Brain microvascular endothelial cell (primary cell): ENCODE measurements around the gene SIGLEC12.
"Not testable (repeated sequence)": the region's sequence is repeated elsewhere in the genome, so short reads cannot be mapped to it uniquely, and the experiment has no call there.

Experiments
- DNase-seq: peaks from one replicate; pipeline ENCODE4 v3.0.0-alpha.2; 2020
- H3K27ac ChIP-seq: fragments of 250-450 bp; sonication (Bioruptor Pico); 2 replicates; pipeline ENCODE4 v1.5.1; 2020; ENCODE audit warnings: mild to moderate bottlenecking, moderate library complexity
- H3K27me3 ChIP-seq: fragments of 250-450 bp; sonication (Bioruptor Pico); replicated peaks from 2 replicates; pipeline ENCODE4 v1.5.1; 2020; ENCODE audit warnings: mild to moderate bottlenecking
- H3K36me3 ChIP-seq: fragments of 250-450 bp; sonication (Bioruptor Pico); replicated peaks from 2 replicates; pipeline ENCODE4 v1.5.1; 2020; ENCODE audit warnings: mild to moderate bottlenecking
- H3K4me3 ChIP-seq: 2 replicates; pipeline ENCODE4 v1.5.1; 2011; ENCODE audit warnings: low read depth, mild to moderate bottlenecking, control low read depth, low read length, moderate library complexity
- in situ Hi-C: cut with HindIII; loops from 2 replicates; pipeline ENCODE4 v1.10.0; 2017; ENCODE audit warnings: low sequenced_read_pairs, low pct_ligation_motif_present
- TF ChIP-seq, protein P1 (sequence below): IDR thresholded peaks from 2 replicates; pipeline ENCODE4 v1.5.1; 2011; ENCODE audit warnings: low read depth, mild to moderate bottlenecking, moderate library complexity, low read length, control low read depth, inconsistent platforms; ENCODE audit errors: missing control alignments

Gene SIGLEC12

DNA sequence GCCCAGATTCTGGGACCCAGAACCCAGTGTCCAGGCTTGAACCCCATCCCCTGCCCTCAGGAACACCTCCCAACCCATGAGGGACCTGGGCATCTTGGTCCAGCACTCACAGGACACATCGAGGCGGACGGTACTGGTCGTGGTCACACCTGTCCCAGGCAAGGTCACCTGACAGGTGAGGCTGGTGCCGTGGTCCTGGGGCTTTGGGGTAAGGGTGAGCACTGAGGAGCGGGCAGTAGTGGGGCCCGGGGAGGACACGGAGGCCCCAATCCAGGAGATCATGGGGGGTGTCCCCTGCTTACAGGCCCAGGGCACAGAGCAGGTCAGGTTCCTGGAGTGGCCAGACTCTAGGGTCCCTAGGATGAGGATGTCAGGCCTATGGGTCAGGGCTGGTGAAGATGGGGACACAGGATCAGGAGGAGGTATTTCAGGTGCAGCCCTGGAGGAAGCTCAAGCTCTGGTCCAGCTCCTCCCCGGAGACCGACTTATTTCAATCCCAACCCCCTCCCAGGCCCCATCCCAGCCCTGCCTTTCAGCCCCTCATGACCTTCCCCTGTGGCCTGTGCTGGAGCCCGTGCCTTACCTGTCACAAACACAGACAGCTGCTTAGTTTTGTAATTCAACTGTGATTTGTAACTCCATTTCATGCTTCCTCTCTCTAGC, 44.1 kb downstream of the SIGLEC12 start:
- Histone ChIP-seq H3K36me3 (no peaks in the 10 kb centered on the region), H3K27me3 (no peaks in the 10 kb centered on the region), H3K4me3 (no peak overlapping the region)

GRCh38 chr19:51456541-51457290, 44.9 kb downstream of the SIGLEC12 start:
- TF ChIP-seq, protein P1, sequence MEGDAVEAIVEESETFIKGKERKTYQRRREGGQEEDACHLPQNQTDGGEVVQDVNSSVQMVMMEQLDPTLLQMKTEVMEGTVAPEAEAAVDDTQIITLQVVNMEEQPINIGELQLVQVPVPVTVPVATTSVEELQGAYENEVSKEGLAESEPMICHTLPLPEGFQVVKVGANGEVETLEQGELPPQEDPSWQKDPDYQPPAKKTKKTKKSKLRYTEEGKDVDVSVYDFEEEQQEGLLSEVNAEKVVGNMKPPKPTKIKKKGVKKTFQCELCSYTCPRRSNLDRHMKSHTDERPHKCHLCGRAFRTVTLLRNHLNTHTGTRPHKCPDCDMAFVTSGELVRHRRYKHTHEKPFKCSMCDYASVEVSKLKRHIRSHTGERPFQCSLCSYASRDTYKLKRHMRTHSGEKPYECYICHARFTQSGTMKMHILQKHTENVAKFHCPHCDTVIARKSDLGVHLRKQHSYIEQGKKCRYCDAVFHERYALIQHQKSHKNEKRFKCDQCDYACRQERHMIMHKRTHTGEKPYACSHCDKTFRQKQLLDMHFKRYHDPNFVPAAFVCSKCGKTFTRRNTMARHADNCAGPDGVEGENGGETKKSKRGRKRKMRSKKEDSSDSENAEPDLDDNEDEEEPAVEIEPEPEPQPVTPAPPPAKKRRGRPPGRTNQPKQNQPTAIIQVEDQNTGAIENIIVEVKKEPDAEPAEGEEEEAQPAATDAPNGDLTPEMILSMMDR, result no peak
- H3K27me3 ChIP-seq, result no peaks in the 10 kb centered on the region
- H3K4me3 ChIP-seq, result no peak overlapping the region
- no peak overlapping the region for H3K27ac ChIP-seq
- no peak for DNase-seq
- in situ Hi-C loops, result no loop called here
- H3K36me3 ChIP-seq, result no peaks in the 10 kb centered on the region

More for the DNA sequence above, 44.1 kb downstream of the SIGLEC12 start:
- TF ChIP-seq, protein P1, result no peak
- no peak for DNase-seq
- in situ Hi-C loops, result no loop called here
- no peak overlapping the region for H3K27ac ChIP-seq

DNA sequence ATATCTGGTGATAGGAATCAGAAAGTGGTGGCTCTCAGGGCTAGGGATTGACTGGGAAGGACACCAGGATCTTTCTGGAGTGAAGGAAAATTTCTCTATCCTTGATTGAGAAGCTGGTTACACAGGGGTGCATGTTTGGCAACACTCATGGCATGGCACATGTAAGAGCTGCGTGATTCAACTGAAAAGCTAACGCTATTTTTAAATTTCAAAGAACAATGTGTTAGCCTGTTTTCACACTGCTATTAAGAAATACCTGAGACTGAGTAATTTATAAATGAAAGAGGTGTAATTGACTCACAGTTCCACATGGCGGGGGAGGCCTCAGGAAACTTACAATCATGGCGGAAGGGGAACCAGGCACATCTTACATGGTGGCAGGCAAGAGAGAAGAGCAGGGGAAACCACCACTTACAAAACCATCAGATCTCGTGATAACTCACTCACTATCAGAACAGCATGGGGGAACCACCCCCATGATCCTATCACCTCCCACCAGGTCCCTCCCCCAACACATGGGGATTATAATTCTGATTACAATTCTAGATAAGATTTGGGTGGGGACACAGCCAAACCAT, 50.8 kb downstream of the SIGLEC12 start:
- TF ChIP-seq, protein P1, result no peak
- Histone ChIP-seq H3K36me3 (no peaks in the 10 kb centered on the region), H3K27me3 (no peaks in the 10 kb centered on the region), H3K4me3 (no peak overlapping the region), H3K27ac (no peak overlapping the region)
- in situ Hi-C loops, result no loop called here
- DNase-seq, result no peak

DNA sequence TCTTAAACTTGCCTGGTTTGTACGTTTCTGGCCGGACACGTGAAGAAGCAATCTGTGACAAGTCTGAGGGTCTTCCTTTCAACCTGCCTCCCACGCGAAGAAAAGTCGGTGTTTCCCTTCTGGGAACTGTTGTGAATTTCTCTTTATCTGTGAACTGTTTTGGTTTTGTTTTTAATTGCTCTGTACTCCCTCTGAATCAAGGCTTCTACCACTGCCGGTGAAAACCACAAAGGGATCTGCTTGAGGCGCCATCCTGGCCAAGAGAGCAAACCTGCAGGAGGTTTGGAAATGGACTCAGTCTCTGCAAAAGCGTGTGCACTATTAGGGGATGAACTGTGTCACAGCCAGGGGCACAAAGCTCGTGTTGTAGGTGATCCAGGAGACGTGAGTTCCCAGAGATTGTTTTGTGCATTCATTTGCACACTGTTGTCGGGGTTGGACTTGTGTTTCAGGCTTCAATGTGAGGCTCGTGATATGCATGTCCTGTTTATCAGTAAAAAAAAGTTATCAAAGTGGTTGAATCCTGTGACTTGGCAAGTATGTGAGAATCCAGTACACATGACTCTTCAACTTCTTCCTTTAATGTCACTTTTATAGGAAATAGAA, 53.1 kb downstream of the SIGLEC12 start:
- Histone ChIP-seq H3K4me3 (no peak overlapping the region), H3K27me3 (no peaks in the 10 kb centered on the region), H3K27ac (no peak overlapping the region), H3K36me3 (no peaks in the 10 kb centered on the region)
- TF ChIP-seq, protein P1, result no peak
- DNase-seq, result no peak
- in situ Hi-C loops, result no loop called here

- in situ Hi-C loops, result no loop called here
- Histone ChIP-seq H3K27ac (no peak overlapping the region), H3K4me3 (no peak overlapping the region), H3K27me3 (no peaks in the 10 kb centered on the region), H3K36me3 (no peaks in the 10 kb centered on the region)
- DNase-seq, result no peak
- TF ChIP-seq, protein P1, result no peak
Observed at GRCh38 chr19:51448011-51448410, 53.6 kb downstream of the SIGLEC12 start.

- H3K27me3 ChIP-seq, H3K27ac ChIP-seq, in situ Hi-C loops, H3K36me3 ChIP-seq, H3K4me3 ChIP-seq, DNase-seq: not testable (repeated sequence)
Observed at GRCh38 chr19:51447510-51447909, 54.1 kb downstream of the SIGLEC12 start.
